D721Med (cell line): ENCODE measurements around the gene KCNA2.

Experiments used
- DNase-seq: peaks from one replicate; pipeline ENCODE4 v3.0.0; 2011; ENCODE audit warnings: low spot score; ENCODE audit not compliant: insufficient read length
- FAIRE-seq: peaks from 2 replicates; lab custom pipeline; 2011; peaks lifted over from hg19 to GRCh38; lab: Jason Lieb, UNC
- TF ChIP-seq, protein P1 (sequence below): IDR thresholded peaks from 2 replicates; pipeline ENCODE4 v1.5.1; 2012; ENCODE audit warnings: mild to moderate bottlenecking, control low read depth; ENCODE audit not compliant: insufficient read depth; ENCODE audit errors: missing control alignments

Gene KCNA2

DNA sequence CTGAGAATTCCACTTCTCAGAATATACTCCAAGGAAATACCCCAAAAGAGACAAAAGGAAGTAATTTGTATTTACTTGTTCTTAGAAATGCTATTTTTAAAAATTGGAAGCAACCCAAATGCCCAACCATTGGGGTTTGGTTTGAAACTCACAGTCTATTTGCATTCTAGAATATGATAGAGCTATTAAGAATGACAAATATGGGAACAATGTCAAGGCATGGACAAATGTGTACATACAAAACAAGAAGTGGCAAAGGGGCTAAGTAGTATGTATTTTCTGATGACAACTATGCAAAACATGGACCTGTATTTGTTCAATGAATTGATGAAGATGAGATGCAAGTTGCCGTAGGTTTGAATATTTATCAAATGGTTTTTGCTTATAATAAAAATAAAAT is 32.8 kb downstream of the KCNA2 start:
- FAIRE-seq = no peak
- TF ChIP-seq, protein P1, sequence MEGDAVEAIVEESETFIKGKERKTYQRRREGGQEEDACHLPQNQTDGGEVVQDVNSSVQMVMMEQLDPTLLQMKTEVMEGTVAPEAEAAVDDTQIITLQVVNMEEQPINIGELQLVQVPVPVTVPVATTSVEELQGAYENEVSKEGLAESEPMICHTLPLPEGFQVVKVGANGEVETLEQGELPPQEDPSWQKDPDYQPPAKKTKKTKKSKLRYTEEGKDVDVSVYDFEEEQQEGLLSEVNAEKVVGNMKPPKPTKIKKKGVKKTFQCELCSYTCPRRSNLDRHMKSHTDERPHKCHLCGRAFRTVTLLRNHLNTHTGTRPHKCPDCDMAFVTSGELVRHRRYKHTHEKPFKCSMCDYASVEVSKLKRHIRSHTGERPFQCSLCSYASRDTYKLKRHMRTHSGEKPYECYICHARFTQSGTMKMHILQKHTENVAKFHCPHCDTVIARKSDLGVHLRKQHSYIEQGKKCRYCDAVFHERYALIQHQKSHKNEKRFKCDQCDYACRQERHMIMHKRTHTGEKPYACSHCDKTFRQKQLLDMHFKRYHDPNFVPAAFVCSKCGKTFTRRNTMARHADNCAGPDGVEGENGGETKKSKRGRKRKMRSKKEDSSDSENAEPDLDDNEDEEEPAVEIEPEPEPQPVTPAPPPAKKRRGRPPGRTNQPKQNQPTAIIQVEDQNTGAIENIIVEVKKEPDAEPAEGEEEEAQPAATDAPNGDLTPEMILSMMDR = no peak
- DNase-seq = no peak

DNA sequence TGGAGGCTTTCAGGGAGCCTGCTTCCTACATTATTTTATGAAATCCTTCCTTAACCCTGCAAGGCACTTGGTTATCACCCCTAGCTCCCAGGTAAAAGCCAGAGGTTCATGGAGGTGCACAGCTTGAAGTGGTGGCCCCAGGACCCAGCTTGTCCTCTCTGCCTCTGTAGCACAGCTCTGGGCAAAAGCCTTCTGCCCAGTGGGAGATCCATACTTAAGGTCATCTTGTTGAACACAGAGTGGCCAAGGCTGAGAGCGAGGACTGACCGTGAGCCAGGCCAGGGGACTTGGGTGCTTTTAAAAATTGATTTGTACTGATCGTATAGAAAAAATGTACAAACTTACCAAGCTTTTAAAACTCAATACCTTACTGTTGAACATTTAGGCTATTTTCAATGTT is 33.4 kb downstream of the KCNA2 start:
- no peak for FAIRE-seq
- TF ChIP-seq, protein P1 = no peak
- no peak for DNase-seq

DNA sequence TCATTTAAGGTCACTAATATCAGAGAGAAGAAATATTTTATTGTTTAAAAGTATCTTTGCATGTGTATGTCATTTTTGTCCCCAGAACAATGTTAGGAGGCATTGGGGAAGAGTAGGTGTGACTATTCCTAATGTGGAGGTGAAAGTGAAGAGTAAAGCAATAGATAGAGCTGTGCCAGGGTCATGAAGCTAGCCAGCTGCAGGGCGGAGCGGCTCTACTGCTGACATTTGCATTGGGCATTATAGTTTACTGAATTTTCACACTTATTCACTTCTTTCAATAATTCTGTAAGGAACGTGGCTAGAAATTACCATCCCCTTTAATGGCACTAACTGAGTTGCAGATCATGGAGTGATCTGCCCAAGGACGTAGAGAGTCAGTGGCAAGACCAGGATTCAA is 35.3 kb downstream of the KCNA2 start:
- DNase-seq (no peak), FAIRE-seq (no peak)
- TF ChIP-seq, protein P1 = no peak

DNA sequence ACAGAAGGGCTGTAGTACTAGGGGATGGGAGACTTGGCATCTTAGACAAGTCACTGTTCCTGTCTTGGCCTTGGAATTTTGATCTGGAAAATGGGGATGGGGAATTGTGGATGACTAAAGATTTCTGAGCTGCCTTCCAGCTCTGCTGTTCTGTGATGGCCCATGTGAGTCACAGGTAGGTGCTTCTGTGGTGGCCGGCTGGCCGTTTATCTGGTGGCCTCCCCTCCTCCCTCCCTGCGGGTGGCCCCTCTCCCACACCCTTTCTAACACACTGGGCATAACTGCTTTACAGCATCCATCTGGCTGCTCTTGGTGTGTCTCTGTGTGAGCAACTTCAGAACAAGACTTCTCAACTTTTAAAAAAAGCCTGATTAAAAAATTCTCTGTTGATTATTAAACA is 35.9 kb downstream of the KCNA2 start:
- FAIRE-seq = no peak
- TF ChIP-seq, protein P1 = no peak
- DNase-seq = no peak

DNA sequence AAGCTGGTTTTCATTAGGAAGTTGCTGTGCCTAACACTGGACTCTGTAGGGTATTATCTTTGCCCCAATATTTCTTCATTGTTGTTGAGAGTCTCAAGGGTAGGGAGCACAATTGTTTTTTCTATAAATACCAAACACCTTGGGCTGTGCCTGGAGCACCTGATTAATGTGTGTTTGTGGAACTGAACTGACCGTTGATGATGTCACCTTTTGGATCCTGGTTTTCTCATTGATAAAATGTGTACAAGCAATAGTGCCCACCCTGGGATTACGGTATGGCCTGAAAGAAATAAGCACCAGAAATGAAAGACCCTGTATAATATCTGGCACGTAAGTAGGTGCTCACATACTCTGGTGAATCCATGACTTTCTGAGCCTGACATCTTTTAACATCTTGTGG is 39.3 kb downstream of the KCNA2 start:
- TF ChIP-seq, protein P1 = no peak
- no peak for DNase-seq
- no peak for FAIRE-seq

DNA sequence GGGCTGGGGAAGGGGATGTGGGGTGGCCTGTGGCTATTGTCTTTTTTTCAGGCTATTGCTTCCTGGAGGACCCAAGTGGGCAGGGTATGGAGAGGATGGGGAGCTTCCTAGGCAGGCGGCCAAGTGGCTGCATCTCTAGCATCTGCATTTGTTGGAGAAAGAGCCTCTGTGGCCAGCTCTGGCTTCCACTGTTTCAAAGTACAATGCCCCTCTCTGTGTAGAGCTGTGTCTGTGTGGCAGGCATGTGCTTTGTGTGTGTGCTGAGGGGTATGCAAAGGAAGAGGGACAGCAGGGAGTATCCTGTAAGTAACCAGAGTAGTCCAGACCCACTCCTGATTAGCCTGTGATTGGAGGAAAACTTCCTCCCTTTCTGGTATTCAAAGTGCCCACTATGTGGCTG is 40.6 kb downstream of the KCNA2 start:
- TF ChIP-seq, protein P1 = no peak
- FAIRE-seq (no peak), DNase-seq (no peak)

DNA sequence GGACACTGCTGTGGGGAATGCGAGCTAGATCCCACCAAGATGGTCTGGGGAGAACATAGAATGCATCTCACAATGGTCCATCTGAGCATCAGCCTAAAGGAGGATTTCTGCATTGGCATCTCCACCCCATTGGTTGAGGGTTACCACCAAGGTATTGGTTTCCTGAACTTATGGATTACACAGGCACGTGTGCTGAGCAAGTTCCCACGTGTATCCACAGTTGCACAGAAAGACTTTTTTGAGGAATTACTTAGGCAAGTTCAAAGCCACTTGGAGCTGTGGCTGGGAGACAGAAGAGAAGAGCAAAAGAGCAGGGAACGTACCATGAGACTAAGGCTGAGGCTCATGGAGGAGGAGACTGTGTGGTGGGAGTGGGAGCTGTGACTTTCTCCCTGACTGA is 43.1 kb downstream of the KCNA2 start:
- TF ChIP-seq, protein P1 = no peak
- FAIRE-seq = no peak
- DNase-seq = no peak
